Lung (tissue), 12 donors: ENCODE measurements around the gene FARP1. TPM values are rescaled to one million over a fixed set of nuclear protein-coding genes. Genes with fewer than 3 reads are reported as not detected.

ENCODE experiments used
- ATAC-seq: fragments of 200-7000 bp; cut with Tn5 transposase; one replicate; pipeline ENCODE4 v1.9.1; 2020; ENCODE audit warnings: moderate number of reproducible peaks; ENCODE audit not compliant: insufficient read depth, low FRiP score
- DNase-seq, 3 donors: peaks; one replicate each; pipeline ENCODE4 v3.0.0-alpha.2; 2013 to 2017
- H3K27ac ChIP-seq, 2 donors: one replicate each; pipeline ENCODE4 v1.5.1; 2013; ENCODE audit warnings: mild to moderate bottlenecking in 2 of 2, moderate library complexity in 2 of 2, control low read depth in 1 of 2, inconsistent platforms in 1 of 2, low read depth in 1 of 2, low read length in 1 of 2
- H3K27me3 ChIP-seq, 3 donors: one replicate each; pipeline ENCODE4 v1.5.1; 2013; ENCODE audit warnings: low read length in 2 of 3; ENCODE audit not compliant: control insufficient read depth in 3 of 3, insufficient read depth in 3 of 3
- H3K36me3 ChIP-seq, 4 donors: one replicate each; pipeline ENCODE4 v1.5.1; 2013; ENCODE audit warnings: low read length in 4 of 4, mild to moderate bottlenecking in 1 of 4, moderate library complexity in 1 of 4; ENCODE audit not compliant: control insufficient read depth in 4 of 4, insufficient read depth in 4 of 4
- H3K4me1 ChIP-seq, 5 donors: one replicate each; pipeline ENCODE4 v1.5.1; 2013; ENCODE audit warnings: low read length in 5 of 5, mild to moderate bottlenecking in 2 of 5, moderate library complexity in 1 of 5; ENCODE audit not compliant: control insufficient read depth in 5 of 5, insufficient read depth in 5 of 5
- H3K4me3 ChIP-seq: one replicate; pipeline ENCODE4 v1.5.1; 2013; ENCODE audit warnings: mild to moderate bottlenecking, control low read depth, moderate library complexity
- H3K9ac ChIP-seq, 2 donors: one replicate each; pipeline ENCODE4 v1.5.1; 2013; ENCODE audit warnings: low read length in 2 of 2, control low read depth in 1 of 2; ENCODE audit not compliant: insufficient read depth in 1 of 2
- H3K9me3 ChIP-seq, 4 donors: one replicate each; pipeline ENCODE4 v1.5.1; 2013; ENCODE audit warnings: low read length in 3 of 4, mild to moderate bottlenecking in 1 of 4, moderate library complexity in 1 of 4; ENCODE audit not compliant: control insufficient read depth in 4 of 4, insufficient read depth in 3 of 4
- whole genome bisulfite sequencing, 2 donors: extraction: QIAGEN DNeasy Blood & Tissue Kit; methylation state at CpG; one replicate each; pipeline ENCODE4 v1.1.7; 2013; 5-methylcytosine and 5-hydroxymethylcytosine counted together
- polyA plus RNA-seq, 2 donors: library from polyadenylated mRNA; stranded (reverse); fragments of 200-250 nt; gene quantifications; one replicate each; pipeline ENCODE4 v1.2.1, GENCODE V29; 2013
- total RNA-seq, 2 donors: library from RNA; depleted of rRNA in 1 of 2; stranded (reverse); fragments of >200 nt in 1 of 2; gene quantifications; one replicate each; pipeline ENCODE4 v1.2.1, GENCODE V29; 2014 to 2021
- TF ChIP-seq, protein P1 (sequence below): IDR thresholded peaks from 2 replicates; pipeline ENCODE4 v1.5.1; 2012; ENCODE audit warnings: mild to moderate bottlenecking; ENCODE audit errors: control extremely low read depth, extremely low read depth
- donor health status: control.
- donor health status: control.
- donor health status: Bipolar disorder and iron deficiency.
- donor health status: healthy.
- donor health status: DM: yes; HTN: yes; CAD: no.

Gene FARP1
- total and polyA plus RNA-seq, 4 donors = 20.8 to 102 (median 54.4) TPM

DNA sequence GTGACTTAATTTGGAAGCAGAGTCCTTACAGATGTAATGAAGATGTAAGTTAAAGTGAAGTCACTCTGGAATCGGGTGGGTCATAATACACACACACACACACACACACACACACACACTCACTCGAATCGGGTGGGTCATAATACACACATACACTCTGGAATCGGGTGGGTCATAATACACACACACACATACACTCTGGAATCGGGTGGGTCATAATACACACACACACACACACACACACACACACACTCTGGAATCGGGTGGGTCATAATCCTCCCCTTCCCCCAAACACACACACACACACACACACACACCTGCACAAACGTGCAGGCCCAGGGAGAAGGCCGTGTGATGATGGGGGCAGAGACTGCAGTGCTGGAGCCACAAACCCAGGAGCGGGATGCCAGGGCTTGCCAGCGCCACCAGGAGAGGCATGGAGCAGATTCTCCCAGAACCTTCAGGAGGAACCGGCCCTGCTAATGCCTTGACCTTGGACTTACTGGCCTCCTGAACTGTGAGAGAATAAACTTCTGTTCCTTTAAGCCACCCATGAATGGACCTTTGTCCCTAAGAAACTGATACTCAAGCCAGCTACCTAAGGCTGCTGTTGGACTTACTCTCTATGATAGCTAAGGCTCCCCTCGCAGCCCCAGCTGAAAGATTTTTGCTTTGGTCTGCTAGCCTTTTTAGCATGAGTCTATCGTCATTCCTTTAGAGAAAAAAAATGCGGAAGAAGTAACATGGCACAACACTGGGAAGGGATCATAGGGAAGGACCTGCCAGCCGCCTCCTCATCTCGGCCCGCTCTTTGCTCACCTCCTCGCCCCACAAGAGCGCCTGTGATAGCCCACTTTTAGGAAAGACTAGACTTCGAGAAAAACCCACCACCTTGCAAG lies 170.4 kb downstream of the FARP1 start:
- no peak for ATAC-seq
- no peak overlapping the region for H3K9ac ChIP-seq
- TF ChIP-seq, protein P1, sequence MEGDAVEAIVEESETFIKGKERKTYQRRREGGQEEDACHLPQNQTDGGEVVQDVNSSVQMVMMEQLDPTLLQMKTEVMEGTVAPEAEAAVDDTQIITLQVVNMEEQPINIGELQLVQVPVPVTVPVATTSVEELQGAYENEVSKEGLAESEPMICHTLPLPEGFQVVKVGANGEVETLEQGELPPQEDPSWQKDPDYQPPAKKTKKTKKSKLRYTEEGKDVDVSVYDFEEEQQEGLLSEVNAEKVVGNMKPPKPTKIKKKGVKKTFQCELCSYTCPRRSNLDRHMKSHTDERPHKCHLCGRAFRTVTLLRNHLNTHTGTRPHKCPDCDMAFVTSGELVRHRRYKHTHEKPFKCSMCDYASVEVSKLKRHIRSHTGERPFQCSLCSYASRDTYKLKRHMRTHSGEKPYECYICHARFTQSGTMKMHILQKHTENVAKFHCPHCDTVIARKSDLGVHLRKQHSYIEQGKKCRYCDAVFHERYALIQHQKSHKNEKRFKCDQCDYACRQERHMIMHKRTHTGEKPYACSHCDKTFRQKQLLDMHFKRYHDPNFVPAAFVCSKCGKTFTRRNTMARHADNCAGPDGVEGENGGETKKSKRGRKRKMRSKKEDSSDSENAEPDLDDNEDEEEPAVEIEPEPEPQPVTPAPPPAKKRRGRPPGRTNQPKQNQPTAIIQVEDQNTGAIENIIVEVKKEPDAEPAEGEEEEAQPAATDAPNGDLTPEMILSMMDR = no peak

DNA sequence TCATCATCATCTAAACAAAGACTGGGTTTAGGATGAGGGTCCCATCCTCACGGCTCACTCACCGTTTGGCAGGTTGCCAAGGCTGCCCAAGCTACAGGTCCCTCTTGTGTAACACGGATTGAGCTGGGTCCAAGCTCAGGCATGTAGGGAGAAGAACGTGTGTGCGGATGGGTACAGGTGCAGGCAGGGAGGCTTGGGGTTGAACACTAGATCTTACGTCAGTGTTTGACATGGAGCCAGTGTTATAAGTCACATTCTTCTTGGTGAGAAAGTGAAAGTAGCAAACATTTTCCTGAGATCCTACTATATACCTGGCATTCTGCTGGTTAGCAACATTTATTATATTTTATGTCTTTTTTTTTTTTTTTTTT lies 171.0 kb downstream of the FARP1 start:
- TF ChIP-seq, protein P1 = no peak
- H3K9me3 ChIP-seq = no peaks in the 10 kb centered on the region
- no peak for DNase-seq
- no peak overlapping the region for H3K4me3 ChIP-seq
- peaks cover 6 to 36% (median 16%) of the 10 kb centered on the region in 5 donors for H3K4me1 ChIP-seq
- H3K9ac ChIP-seq = no peak overlapping the region
- H3K27ac ChIP-seq = no peak overlapping the region
- WGBS, 2 donors = 85 to 92% methylated on average over 6 of the region's 6 CpGs
- H3K36me3 ChIP-seq = peaks cover 0 to 7% (median under 1%) of the 10 kb centered on the region in 4 donors
- no peaks in the 10 kb centered on the region for H3K27me3 ChIP-seq
- no peak for ATAC-seq

More for the DNA sequence above, 170.4 kb downstream of the FARP1 start:
- Histone ChIP-seq H3K36me3 (peaks cover 0 to 7% (median under 1%) of the 10 kb centered on the region in 4 donors), H3K4me3 (no peak overlapping the region), H3K9me3 (no peaks in the 10 kb centered on the region), H3K27ac (peak overlapping the region in 1 of 2 donors; percentile 47), H3K27me3 (no peaks in the 10 kb centered on the region), H3K4me1 (peaks cover 11 to 41% (median 18%) of the 10 kb centered on the region in 5 donors)
- 86 to 89% methylated on average over 20 of the region's 20 CpGs for WGBS, 2 donors
- no peak for DNase-seq

DNA sequence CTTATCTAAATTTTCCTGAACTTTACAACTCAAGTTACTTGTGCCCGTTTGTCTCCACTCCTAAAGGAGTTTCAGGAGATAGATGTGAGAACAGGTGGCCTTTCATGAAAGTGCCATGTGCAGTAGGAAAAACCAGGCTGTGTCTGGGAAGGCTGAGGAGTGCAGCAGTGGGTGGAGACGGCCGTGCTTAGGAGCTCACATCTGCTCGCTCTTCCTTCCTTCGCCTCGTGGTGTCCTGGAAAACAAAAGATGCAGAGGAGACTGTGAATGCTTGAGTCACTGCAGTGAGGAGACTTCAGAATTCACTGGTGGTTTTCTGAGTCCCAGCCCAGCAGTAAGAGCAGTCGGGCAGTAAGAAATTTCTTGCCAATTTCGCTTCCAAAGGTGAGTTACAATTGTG lies 172.6 kb downstream of the FARP1 start:
- H3K4me1 ChIP-seq = peaks cover 0 to 27% (median 16%) of the 10 kb centered on the region in 5 donors
- no peak overlapping the region for H3K4me3 ChIP-seq
- no peaks in the 10 kb centered on the region for H3K9me3 ChIP-seq
- TF ChIP-seq, protein P1 = no peak
- WGBS, 2 donors = 55 to 56% methylated on average over 8 of the region's 8 CpGs
- H3K36me3 ChIP-seq = peaks cover 0 to 7% (median under 1%) of the 10 kb centered on the region in 4 donors
- no peaks in the 10 kb centered on the region for H3K27me3 ChIP-seq
- H3K27ac ChIP-seq = peak overlapping the region in 1 of 2 donors; percentile 60
- no peak overlapping the region for H3K9ac ChIP-seq
- ATAC-seq (no peak), DNase-seq (peak in 1 of 3 donors; percentile 47)
